GM23338 (cell line): ENCODE results near the gene CXCL1. TPM values are rescaled to one million over a fixed set of nuclear protein-coding genes. Genes with fewer than 3 reads are reported as not detected.

Experiments
- ATAC-seq: fragments of 200-7000 bp; cut with Tn5 transposase; 3 replicates; pipeline ENCODE4 v1.9.1; 2020
- DNase-seq: peaks from one replicate; pipeline ENCODE4 v3.0.0-alpha.2; 2015; ENCODE audit warnings: low spot score
- H2AFZ ChIP-seq: fragments of 200-600 bp; sonication (generic); 2 replicates; pipeline ENCODE4 v1.8.0; 2016; ENCODE audit warnings: antibody characterized with exemption, mild to moderate bottlenecking, moderate library complexity
- H3F3A ChIP-seq: fragments of 200-600 bp; sonication (generic); replicated peaks from 2 replicates; pipeline ENCODE4 v1.8.0; 2017; ENCODE audit warnings: antibody characterized with exemption, mixed run types, low read depth
- H3K27ac ChIP-seq: fragments of 200-600 bp; sonication (generic); 2 replicates; pipeline ENCODE4 v1.6.1; 2016; ENCODE audit warnings: low read depth
- H3K27me3 ChIP-seq: fragments of 200-600 bp; sonication (generic); 2 replicates; pipeline ENCODE4 v1.8.0; 2016; ENCODE audit warnings: mild to moderate bottlenecking, mixed run types, moderate library complexity; ENCODE audit not compliant: insufficient read depth
- H3K36me3 ChIP-seq: fragments of 200-600 bp; sonication (generic); 2 replicates; pipeline ENCODE4 v1.8.0; 2016; ENCODE audit warnings: mild to moderate bottlenecking; ENCODE audit not compliant: insufficient read depth
- H3K4me1 ChIP-seq: fragments of 200-600 bp; sonication (generic); 2 replicates; pipeline ENCODE4 v1.8.0; 2016; ENCODE audit warnings: mild to moderate bottlenecking, moderate library complexity; ENCODE audit not compliant: insufficient read depth
- H3K4me2 ChIP-seq: fragments of 200-600 bp; sonication (generic); 2 replicates; pipeline ENCODE4 v1.7.1; 2017; ENCODE audit warnings: mixed run types
- H3K4me3 ChIP-seq: fragments of 200-600 bp; sonication (generic); 2 replicates; pipeline ENCODE4 v1.6.1; 2016; ENCODE audit warnings: mixed run types
- H3K79me2 ChIP-seq: fragments of 200-600 bp; sonication (generic); replicated peaks from 2 replicates; pipeline ENCODE4 v1.8.0; 2017; ENCODE audit warnings: mild to moderate bottlenecking; ENCODE audit not compliant: insufficient read depth
- H3K9me2 ChIP-seq: fragments of 200-600 bp; sonication (generic); 2 replicates; pipeline ENCODE4 v1.8.0; 2017; ENCODE audit not compliant: insufficient read depth
- H4K20me1 ChIP-seq: fragments of 200-600 bp; sonication (generic); replicated peaks from 2 replicates; pipeline ENCODE4 v1.8.0; 2017; ENCODE audit warnings: mild to moderate bottlenecking; ENCODE audit not compliant: insufficient read depth
- H3K27ac Mint-ChIP-seq: 2 replicates; pipeline ENCODE4 v1.8.0; 2020; ENCODE audit warnings: inconsistent platforms, mild to moderate bottlenecking, moderate library complexity, mixed read lengths
- H3K27me3 Mint-ChIP-seq: 3 replicates; pipeline ENCODE4 v1.8.0; 2022; ENCODE audit warnings: low read depth, mild to moderate bottlenecking, moderate library complexity, mixed read lengths, inconsistent platforms; ENCODE audit not compliant: insufficient read depth, poor library complexity
- H3K36me3 Mint-ChIP-seq: 3 replicates; pipeline ENCODE4 v1.8.0; 2021; ENCODE audit warnings: low read depth, mild to moderate bottlenecking, inconsistent platforms, moderate library complexity, mixed read lengths
- H3K4me1 Mint-ChIP-seq: 3 replicates; pipeline ENCODE4 v1.8.0; 2020; ENCODE audit warnings: mild to moderate bottlenecking, inconsistent platforms, mixed read lengths
- H3K4me3 Mint-ChIP-seq: 3 replicates; pipeline ENCODE4 v1.8.0; 2021; ENCODE audit warnings: moderate library complexity, mild to moderate bottlenecking, inconsistent platforms, mixed read lengths
- H3K9me3 Mint-ChIP-seq: 3 replicates; pipeline ENCODE4 v1.8.0; 2020; ENCODE audit warnings: moderate library complexity, mild to moderate bottlenecking, inconsistent platforms, mixed read lengths
- CREB1 ChIP-seq: fragments of 250-450 bp; sonication (Bioruptor Pico); IDR thresholded peaks from 2 replicates; pipeline ENCODE4 v1.5.0; 2020; ENCODE audit warnings: low read depth, mild to moderate bottlenecking, moderate library complexity
- EZH2 ChIP-seq: fragments of 200-600 bp; sonication (generic); IDR thresholded peaks from one replicate; pipeline ENCODE4 v1.8.0; 2017; ENCODE audit warnings: antibody characterized with exemption, mild to moderate bottlenecking, low read depth; ENCODE audit not compliant: unreplicated experiment
- EZH2phosphoT487 ChIP-seq: fragments of 200-600 bp; sonication (generic); IDR thresholded peaks from one replicate; pipeline ENCODE4 v1.8.1; 2018; ENCODE audit warnings: antibody characterized with exemption; ENCODE audit not compliant: unreplicated experiment
- JUNB ChIP-seq: IDR thresholded peaks from one replicate; pipeline ENCODE4 v1.6.1; 2016; ENCODE audit warnings: antibody characterized with exemption; ENCODE audit not compliant: unreplicated experiment
- NANOG ChIP-seq: IDR thresholded peaks from 2 replicates; pipeline ENCODE4 v1.6.1; 2016; ENCODE audit warnings: antibody characterized with exemption, borderline replicate concordance
- POLR2AphosphoS5 ChIP-seq: IDR thresholded peaks from 2 replicates; pipeline ENCODE4 v1.6.1; 2016; ENCODE audit warnings: antibody characterized with exemption, low read depth
- STAT1 ChIP-seq: IDR thresholded peaks from one replicate; pipeline ENCODE4 v1.6.1; 2016; ENCODE audit warnings: antibody characterized with exemption; ENCODE audit not compliant: unreplicated experiment
- ZNF114 ChIP-seq: fragments of 250-450 bp; sonication (Bioruptor Pico); IDR thresholded peaks from 2 replicates; pipeline ENCODE4 v1.5.0; 2020; ENCODE audit warnings: mild to moderate bottlenecking, moderate library complexity
- ZNF331 ChIP-seq: fragments of 250-450 bp; sonication (Bioruptor Pico); IDR thresholded peaks from 2 replicates; pipeline ENCODE4 v1.5.0; 2020; ENCODE audit warnings: low read depth, mild to moderate bottlenecking, moderate library complexity
- polyA plus RNA-seq: library from polyadenylated mRNA; unstranded; fragments of >200 nt; fragmentation: Nextera tagmentation; extraction: Ambion mirVana; gene quantifications from 2 replicates; pipeline ENCODE4 v1.2.1, GENCODE V29; 2016
- total RNA-seq: library from RNA; depleted of rRNA; stranded (reverse); fragments of >200 nt; shearing (Covaris generic); gene quantifications from 2 replicates; pipeline ENCODE4 v1.2.3, GENCODE V29; 2014
- TF ChIP-seq, protein P1 (sequence below): fragments of 250-450 bp; sonication (Bioruptor Pico); IDR thresholded peaks from 2 replicates; pipeline ENCODE4 v1.5.0; 2020; ENCODE audit warnings: mild to moderate bottlenecking, moderate library complexity
- TF ChIP-seq, protein P2 (sequence below): IDR thresholded peaks from 2 replicates; pipeline ENCODE4 v1.6.1; 2016; ENCODE audit warnings: antibody characterized with exemption
- TF ChIP-seq, protein P3 (sequence below): IDR thresholded peaks from one replicate; pipeline ENCODE4 v1.6.1; 2018; ENCODE audit warnings: antibody characterized with exemption; ENCODE audit not compliant: unreplicated experiment
- TF ChIP-seq, protein P4 (sequence below), 2 experiments: fragments of 200-600 bp in 1 of 2; sonication (generic) in 1 of 2; conservative IDR thresholded peaks; 2 replicates each; pipeline versions ENCODE4 v1.5.1 to v1.6.1; 2016 to 2017; ENCODE audit warnings: antibody characterized with exemption in 2 of 2, low read depth in 2 of 2, mild to moderate bottlenecking in 2 of 2, moderate library complexity in 1 of 2

The CXCL1 gene
- total and polyA plus RNA-seq, 2 experiments from 2014 or later: 1.6 to 2.5 TPM

DNA sequence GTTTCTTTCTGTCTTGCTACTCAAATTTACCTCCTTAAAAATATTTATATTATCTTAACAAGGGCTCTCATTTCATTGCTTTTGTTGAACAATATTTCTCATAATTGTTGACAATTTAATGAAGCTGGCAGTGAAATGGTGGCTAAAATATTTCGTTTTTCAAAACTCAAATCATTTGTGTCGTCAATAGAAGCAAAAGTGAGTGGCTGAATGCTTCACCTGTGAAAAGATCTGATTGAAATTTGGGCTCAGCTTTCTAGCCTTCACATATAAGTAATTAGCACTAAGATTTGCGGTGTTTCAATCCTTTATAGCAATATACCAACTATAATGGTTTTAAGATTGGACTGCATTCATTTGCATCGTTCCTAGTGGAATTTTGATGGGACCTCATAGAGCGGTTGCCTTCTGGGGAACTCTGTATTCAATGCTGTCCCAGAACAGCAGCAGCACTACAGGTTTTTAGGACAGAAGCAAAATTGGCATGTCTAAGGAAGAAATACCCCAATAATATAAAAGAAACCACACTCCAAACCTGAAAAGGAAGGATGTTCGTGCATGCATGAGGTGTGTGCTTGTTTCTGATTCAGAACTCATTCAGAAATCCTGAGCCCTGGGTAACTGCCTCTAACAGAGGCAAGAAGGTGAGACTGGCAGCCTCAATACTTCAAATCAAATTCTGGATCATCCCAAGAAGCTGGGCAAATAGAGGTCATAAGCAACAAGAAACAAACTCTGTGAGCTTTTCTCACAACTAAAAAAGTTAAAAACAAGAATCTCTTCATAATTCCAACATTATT lies 2.5 kb downstream of the CXCL1 start:
- peaks cover 10% of the 10 kb centered on the region for H3K27me3 Mint-ChIP-seq
- no peaks in the 10 kb centered on the region for H3K36me3 Mint-ChIP-seq
- no peak overlapping the region for H3K27ac ChIP-seq
- no peaks in the 10 kb centered on the region for H3K9me3 Mint-ChIP-seq
- H2AFZ ChIP-seq: no peak overlapping the region
- H3F3A ChIP-seq: no peaks in the 10 kb centered on the region; the same call in 1 of the 2 replicates
- H4K20me1 ChIP-seq: no peaks in the 10 kb centered on the region
- H3K4me1 Mint-ChIP-seq: peaks cover 22% of the 10 kb centered on the region
- DNase-seq (no peak), ATAC-seq (no peak)
- H3K9me2 ChIP-seq: no peaks in the 10 kb centered on the region
- H3K4me3 ChIP-seq: no peak overlapping the region
- TF ChIP-seq EZH2 (no peak), NANOG (no peak), CREB1 (CRISPR knock-in tag) (no peak), POLR2AphosphoS5 (no peak), STAT1 (no peak), ZNF331 (CRISPR knock-in tag) (no peak), EZH2phosphoT487 (no peak), JUNB (no peak), ZNF114 (no peak)
- TF ChIP-seq, protein P1, sequence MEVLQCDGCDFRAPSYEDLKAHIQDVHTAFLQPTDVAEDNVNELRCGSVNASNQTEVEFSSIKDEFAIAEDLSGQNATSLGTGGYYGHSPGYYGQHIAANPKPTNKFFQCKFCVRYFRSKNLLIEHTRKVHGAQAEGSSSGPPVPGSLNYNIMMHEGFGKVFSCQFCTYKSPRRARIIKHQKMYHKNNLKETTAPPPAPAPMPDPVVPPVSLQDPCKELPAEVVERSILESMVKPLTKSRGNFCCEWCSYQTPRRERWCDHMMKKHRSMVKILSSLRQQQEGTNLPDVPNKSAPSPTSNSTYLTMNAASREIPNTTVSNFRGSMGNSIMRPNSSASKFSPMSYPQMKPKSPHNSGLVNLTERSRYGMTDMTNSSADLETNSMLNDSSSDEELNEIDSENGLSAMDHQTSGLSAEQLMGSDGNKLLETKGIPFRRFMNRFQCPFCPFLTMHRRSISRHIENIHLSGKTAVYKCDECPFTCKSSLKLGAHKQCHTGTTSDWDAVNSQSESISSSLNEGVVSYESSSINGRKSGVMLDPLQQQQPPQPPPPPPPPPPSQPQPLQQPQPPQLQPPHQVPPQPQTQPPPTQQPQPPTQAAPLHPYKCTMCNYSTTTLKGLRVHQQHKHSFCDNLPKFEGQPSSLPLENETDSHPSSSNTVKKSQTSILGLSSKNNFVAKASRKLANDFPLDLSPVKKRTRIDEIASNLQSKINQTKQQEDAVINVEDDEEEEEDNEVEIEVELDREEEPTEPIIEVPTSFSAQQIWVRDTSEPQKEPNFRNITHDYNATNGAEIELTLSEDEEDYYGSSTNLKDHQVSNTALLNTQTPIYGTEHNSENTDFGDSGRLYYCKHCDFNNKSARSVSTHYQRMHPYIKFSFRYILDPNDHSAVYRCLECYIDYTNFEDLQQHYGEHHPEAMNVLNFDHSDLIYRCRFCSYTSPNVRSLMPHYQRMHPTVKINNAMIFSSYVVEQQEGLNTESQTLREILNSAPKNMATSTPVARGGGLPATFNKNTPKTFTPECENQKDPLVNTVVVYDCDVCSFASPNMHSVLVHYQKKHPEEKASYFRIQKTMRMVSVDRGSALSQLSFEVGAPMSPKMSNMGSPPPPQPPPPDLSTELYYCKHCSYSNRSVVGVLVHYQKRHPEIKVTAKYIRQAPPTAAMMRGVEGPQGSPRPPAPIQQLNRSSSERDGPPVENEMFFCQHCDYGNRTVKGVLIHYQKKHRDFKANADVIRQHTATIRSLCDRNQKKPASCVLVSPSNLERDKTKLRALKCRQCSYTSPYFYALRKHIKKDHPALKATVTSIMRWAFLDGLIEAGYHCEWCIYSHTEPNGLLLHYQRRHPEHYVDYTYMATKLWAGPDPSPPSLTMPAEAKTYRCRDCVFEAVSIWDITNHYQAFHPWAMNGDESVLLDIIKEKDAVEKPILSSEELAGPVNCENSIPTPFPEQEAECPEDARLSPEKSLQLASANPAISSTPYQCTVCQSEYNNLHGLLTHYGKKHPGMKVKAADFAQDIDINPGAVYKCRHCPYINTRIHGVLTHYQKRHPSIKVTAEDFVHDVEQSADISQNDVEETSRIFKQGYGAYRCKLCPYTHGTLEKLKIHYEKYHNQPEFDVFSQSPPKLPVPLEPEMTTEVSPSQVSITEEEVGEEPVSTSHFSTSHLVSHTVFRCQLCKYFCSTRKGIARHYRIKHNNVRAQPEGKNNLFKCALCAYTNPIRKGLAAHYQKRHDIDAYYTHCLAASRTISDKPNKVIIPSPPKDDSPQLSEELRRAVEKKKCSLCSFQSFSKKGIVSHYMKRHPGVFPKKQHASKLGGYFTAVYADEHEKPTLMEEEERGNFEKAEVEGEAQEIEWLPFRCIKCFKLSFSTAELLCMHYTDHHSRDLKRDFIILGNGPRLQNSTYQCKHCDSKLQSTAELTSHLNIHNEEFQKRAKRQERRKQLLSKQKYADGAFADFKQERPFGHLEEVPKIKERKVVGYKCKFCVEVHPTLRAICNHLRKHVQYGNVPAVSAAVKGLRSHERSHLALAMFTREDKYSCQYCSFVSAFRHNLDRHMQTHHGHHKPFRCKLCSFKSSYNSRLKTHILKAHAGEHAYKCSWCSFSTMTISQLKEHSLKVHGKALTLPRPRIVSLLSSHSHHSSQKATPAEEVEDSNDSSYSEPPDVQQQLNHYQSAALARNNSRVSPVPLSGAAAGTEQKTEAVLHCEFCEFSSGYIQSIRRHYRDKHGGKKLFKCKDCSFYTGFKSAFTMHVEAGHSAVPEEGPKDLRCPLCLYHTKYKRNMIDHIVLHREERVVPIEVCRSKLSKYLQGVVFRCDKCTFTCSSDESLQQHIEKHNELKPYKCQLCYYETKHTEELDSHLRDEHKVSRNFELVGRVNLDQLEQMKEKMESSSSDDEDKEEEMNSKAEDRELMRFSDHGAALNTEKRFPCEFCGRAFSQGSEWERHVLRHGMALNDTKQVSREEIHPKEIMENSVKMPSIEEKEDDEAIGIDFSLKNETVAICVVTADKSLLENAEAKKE (CRISPR knock-in tag): no peak
- TF ChIP-seq, protein P2, sequence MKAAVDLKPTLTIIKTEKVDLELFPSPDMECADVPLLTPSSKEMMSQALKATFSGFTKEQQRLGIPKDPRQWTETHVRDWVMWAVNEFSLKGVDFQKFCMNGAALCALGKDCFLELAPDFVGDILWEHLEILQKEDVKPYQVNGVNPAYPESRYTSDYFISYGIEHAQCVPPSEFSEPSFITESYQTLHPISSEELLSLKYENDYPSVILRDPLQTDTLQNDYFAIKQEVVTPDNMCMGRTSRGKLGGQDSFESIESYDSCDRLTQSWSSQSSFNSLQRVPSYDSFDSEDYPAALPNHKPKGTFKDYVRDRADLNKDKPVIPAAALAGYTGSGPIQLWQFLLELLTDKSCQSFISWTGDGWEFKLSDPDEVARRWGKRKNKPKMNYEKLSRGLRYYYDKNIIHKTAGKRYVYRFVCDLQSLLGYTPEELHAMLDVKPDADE: no peak
- TF ChIP-seq, protein P3, sequence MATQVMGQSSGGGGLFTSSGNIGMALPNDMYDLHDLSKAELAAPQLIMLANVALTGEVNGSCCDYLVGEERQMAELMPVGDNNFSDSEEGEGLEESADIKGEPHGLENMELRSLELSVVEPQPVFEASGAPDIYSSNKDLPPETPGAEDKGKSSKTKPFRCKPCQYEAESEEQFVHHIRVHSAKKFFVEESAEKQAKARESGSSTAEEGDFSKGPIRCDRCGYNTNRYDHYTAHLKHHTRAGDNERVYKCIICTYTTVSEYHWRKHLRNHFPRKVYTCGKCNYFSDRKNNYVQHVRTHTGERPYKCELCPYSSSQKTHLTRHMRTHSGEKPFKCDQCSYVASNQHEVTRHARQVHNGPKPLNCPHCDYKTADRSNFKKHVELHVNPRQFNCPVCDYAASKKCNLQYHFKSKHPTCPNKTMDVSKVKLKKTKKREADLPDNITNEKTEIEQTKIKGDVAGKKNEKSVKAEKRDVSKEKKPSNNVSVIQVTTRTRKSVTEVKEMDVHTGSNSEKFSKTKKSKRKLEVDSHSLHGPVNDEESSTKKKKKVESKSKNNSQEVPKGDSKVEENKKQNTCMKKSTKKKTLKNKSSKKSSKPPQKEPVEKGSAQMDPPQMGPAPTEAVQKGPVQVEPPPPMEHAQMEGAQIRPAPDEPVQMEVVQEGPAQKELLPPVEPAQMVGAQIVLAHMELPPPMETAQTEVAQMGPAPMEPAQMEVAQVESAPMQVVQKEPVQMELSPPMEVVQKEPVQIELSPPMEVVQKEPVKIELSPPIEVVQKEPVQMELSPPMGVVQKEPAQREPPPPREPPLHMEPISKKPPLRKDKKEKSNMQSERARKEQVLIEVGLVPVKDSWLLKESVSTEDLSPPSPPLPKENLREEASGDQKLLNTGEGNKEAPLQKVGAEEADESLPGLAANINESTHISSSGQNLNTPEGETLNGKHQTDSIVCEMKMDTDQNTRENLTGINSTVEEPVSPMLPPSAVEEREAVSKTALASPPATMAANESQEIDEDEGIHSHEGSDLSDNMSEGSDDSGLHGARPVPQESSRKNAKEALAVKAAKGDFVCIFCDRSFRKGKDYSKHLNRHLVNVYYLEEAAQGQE: no peak
- TF ChIP-seq, protein P4, sequence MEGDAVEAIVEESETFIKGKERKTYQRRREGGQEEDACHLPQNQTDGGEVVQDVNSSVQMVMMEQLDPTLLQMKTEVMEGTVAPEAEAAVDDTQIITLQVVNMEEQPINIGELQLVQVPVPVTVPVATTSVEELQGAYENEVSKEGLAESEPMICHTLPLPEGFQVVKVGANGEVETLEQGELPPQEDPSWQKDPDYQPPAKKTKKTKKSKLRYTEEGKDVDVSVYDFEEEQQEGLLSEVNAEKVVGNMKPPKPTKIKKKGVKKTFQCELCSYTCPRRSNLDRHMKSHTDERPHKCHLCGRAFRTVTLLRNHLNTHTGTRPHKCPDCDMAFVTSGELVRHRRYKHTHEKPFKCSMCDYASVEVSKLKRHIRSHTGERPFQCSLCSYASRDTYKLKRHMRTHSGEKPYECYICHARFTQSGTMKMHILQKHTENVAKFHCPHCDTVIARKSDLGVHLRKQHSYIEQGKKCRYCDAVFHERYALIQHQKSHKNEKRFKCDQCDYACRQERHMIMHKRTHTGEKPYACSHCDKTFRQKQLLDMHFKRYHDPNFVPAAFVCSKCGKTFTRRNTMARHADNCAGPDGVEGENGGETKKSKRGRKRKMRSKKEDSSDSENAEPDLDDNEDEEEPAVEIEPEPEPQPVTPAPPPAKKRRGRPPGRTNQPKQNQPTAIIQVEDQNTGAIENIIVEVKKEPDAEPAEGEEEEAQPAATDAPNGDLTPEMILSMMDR (conservative IDR thresholded peaks at IDR 0.05; ENCODE audit: low read depth in 2 of 2): no peak
- no peak overlapping the region for H3K4me2 ChIP-seq
- H3K27ac Mint-ChIP-seq: no peak overlapping the region
- no peaks in the 10 kb centered on the region for H3K36me3 ChIP-seq
- H3K27me3 ChIP-seq: peaks cover 23% of the 10 kb centered on the region
- no peaks in the 10 kb centered on the region for H3K79me2 ChIP-seq
- no peak overlapping the region for H3K4me3 Mint-ChIP-seq
- peaks cover 18% of the 10 kb centered on the region for H3K4me1 ChIP-seq
